Muscle of leg (tissue), 11 donors: ENCODE results near the gene LPGAT1. TPM values are rescaled to one million over a fixed set of nuclear protein-coding genes. Genes with fewer than 3 reads are reported as not detected.

ENCODE experiments used
- DNase-seq: peaks from one replicate; pipeline ENCODE4 v3.0.0; 2013
- H3K27ac ChIP-seq: one replicate; pipeline ENCODE4 v1.5.1; 2013; ENCODE audit warnings: mild to moderate bottlenecking, low read length, control low read depth
- H3K27me3 ChIP-seq: one replicate; pipeline ENCODE4 v1.6.1; 2013; ENCODE audit warnings: low read length; ENCODE audit not compliant: control insufficient read depth, insufficient read depth
- H3K36me3 ChIP-seq: one replicate; pipeline ENCODE4 v1.6.1; 2013; ENCODE audit warnings: low read length; ENCODE audit not compliant: control insufficient read depth, insufficient read depth
- H3K4me1 ChIP-seq: one replicate; pipeline ENCODE4 v1.6.1; 2013; ENCODE audit warnings: low read length; ENCODE audit not compliant: control insufficient read depth, insufficient read depth
- H3K4me3 ChIP-seq: one replicate; pipeline ENCODE4 v1.5.1; 2013; ENCODE audit warnings: low read length, control low read depth
- H3K9me3 ChIP-seq: replicated peaks from 2 replicates; pipeline ENCODE4 v1.6.1; 2013; ENCODE audit warnings: low read depth, low read length; ENCODE audit not compliant: control insufficient read depth
- WGBS: methylation state at CpG from one replicate; pipeline ENCODE4 v1.1.5; 2013; ENCODE audit warnings: missing lambda C conversion rate; ENCODE audit not compliant: insufficient coverage; 5-methylcytosine and 5-hydroxymethylcytosine counted together
- polyA plus RNA-seq, 8 donors: library from polyadenylated mRNA; unstranded; fragments of 120-200 nt; gene quantifications; one replicate each; pipeline versions ENCODE4 v1.2.1 to v1.2.3, GENCODE V29; 2013; ENCODE audit warnings: inconsistent platforms in 1 of 8, low replicate concordance in 1 of 8; ENCODE audit not compliant: insufficient read length in 8 of 8, insufficient read depth in 1 of 8
- total RNA-seq: library from RNA; stranded (reverse); fragments of 120-200 nt; gene quantifications from one replicate; pipeline ENCODE4 v1.2.4, GENCODE V29; 2013

LPGAT1 gene
- total and polyA plus RNA-seq, 9 donors: 14.0 to 23.1 (median 17.6) TPM

- no peaks in the 10 kb centered on the region for H3K4me1 ChIP-seq
- DNase-seq: no peak
- no peaks in the 10 kb centered on the region for H3K9me3 ChIP-seq
- H3K27ac ChIP-seq: no peak overlapping the region
- H3K27me3 ChIP-seq: no peaks in the 10 kb centered on the region
- no CpG with 5 or more reads among the region's 4 CpGs for WGBS
- peaks cover 3% of the 10 kb centered on the region for H3K36me3 ChIP-seq
- H3K4me3 ChIP-seq: no peak overlapping the region
Measured at GRCh38 chr1:211775170-211775569, 55.4 kb downstream of the LPGAT1 start.

GRCh38 chr1:211764701-211765100 is 65.9 kb downstream of the LPGAT1 start:
- Histone ChIP-seq H3K4me3 (no peak overlapping the region), H3K27me3 (no peaks in the 10 kb centered on the region), H3K4me1 (no peaks in the 10 kb centered on the region), H3K9me3 (no peaks in the 10 kb centered on the region), H3K36me3 (peaks cover 3% of the 10 kb centered on the region), H3K27ac (no peak overlapping the region)
- DNase-seq: no peak
- WGBS: no CpG with 5 or more reads among the region's 1 CpG

- Histone ChIP-seq H3K4me1 (no peaks in the 10 kb centered on the region), H3K27ac (no peak overlapping the region), H3K27me3 (no peaks in the 10 kb centered on the region), H3K9me3 (peaks cover 2% of the 10 kb centered on the region), H3K4me3 (no peak overlapping the region), H3K36me3 (no peaks in the 10 kb centered on the region)
- no peak for DNase-seq
- no CpG with 5 or more reads among the region's 3 CpGs for WGBS
Measured at GRCh38 chr1:211762206-211762605, 68.4 kb downstream of the LPGAT1 start.

DNA sequence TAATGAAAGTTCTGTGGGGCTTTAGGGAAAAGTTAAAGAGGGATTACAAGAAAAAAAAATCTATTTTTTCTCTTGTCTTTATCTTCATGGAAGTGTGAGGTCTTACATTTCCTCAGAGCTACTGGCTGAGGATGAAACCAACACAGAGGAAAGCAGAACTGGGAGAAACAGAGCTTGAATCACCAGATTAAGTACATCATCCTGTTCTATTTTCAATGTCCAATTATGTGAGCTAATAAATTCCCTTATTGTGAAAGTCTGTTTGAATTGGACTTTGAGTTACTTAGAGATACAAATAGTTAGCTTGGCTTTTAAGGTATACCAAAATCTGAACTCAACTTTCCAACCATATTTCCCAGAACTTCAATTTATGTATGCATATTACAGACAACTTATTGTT is 69.2 kb downstream of the LPGAT1 start:
- Histone ChIP-seq H3K27me3 (no peaks in the 10 kb centered on the region), H3K36me3 (no peaks in the 10 kb centered on the region), H3K4me3 (no peak overlapping the region), H3K9me3 (peaks cover 2% of the 10 kb centered on the region), H3K27ac (no peak overlapping the region), H3K4me1 (no peaks in the 10 kb centered on the region)
- DNase-seq: no peak

- Histone ChIP-seq H3K27me3 (no peaks in the 10 kb centered on the region), H3K27ac (no peak overlapping the region), H3K9me3 (peaks cover 2% of the 10 kb centered on the region), H3K4me3 (no peak overlapping the region), H3K4me1 (no peaks in the 10 kb centered on the region), H3K36me3 (peaks cover 5% of the 10 kb centered on the region)
- DNase-seq: no peak
- WGBS: no CpG with 5 or more reads among the region's 7 CpGs
Measured at GRCh38 chr1:211756471-211757020, 74.0 kb downstream of the LPGAT1 start.

- peaks cover 2% of the 10 kb centered on the region for H3K9me3 ChIP-seq
- no CpG with 5 or more reads among the region's 4 CpGs for WGBS
Measured at GRCh38 chr1:211753649-211754251, 76.8 kb downstream of the LPGAT1 start.

GRCh38 chr1:211752951-211753486 is 77.5 kb downstream of the LPGAT1 start:
- H3K4me3 ChIP-seq: no peak overlapping the region

More at GRCh38 chr1:211753649-211754251, 76.8 kb downstream of the LPGAT1 start:
- no peak overlapping the region for H3K27ac ChIP-seq
- peaks cover 20% of the 10 kb centered on the region for H3K36me3 ChIP-seq
- no peaks in the 10 kb centered on the region for H3K27me3 ChIP-seq
- no peak overlapping the region for H3K4me3 ChIP-seq
- DNase-seq: no peak
- no peaks in the 10 kb centered on the region for H3K4me1 ChIP-seq

GRCh38 chr1:211752317-211752716 is 78.2 kb downstream of the LPGAT1 start:
- Histone ChIP-seq H3K27me3 (no peaks in the 10 kb centered on the region), H3K9me3 (no peaks in the 10 kb centered on the region), H3K36me3 (peaks cover 23% of the 10 kb centered on the region), H3K4me3 (no peak overlapping the region), H3K27ac (no peak overlapping the region), H3K4me1 (no peaks in the 10 kb centered on the region)
- no CpG with 5 or more reads among the region's 4 CpGs for whole genome bisulfite sequencing
- DNase-seq: no peak

More at GRCh38 chr1:211752951-211753486, 77.5 kb downstream of the LPGAT1 start:
- DNase-seq: no peak
- peaks cover 23% of the 10 kb centered on the region for H3K36me3 ChIP-seq
- no CpG with 5 or more reads among the region's 2 CpGs for WGBS
- H3K27ac ChIP-seq: no peak overlapping the region
- peaks cover 2% of the 10 kb centered on the region for H3K9me3 ChIP-seq
- H3K27me3 ChIP-seq: no peaks in the 10 kb centered on the region
- no peaks in the 10 kb centered on the region for H3K4me1 ChIP-seq

DNA sequence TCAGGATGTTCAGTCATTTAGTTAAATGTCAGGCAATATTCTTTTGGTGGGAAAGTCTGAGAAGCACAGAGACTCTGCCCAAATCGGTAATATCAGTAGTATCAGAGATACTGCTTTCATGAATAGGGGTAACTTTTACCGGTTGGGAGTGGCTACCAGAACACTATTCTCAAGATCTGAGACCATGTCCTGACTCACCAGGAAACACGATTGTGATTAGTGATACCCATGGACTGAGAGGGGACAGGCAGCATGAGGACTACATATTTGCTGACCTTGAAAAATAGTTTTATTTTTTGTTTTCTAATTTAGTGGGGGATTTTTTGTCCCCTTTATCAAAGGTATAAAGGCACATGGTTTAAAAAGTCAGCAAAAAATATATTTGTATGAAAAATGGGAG is 79.1 kb downstream of the LPGAT1 start:
- Histone ChIP-seq H3K27me3 (no peaks in the 10 kb centered on the region), H3K9me3 (no peaks in the 10 kb centered on the region), H3K4me1 (no peaks in the 10 kb centered on the region), H3K36me3 (peaks cover 23% of the 10 kb centered on the region), H3K4me3 (no peak overlapping the region), H3K27ac (no peak overlapping the region)
- no CpG with 5 or more reads among the region's 3 CpGs for WGBS
- DNase-seq: no peak

DNA sequence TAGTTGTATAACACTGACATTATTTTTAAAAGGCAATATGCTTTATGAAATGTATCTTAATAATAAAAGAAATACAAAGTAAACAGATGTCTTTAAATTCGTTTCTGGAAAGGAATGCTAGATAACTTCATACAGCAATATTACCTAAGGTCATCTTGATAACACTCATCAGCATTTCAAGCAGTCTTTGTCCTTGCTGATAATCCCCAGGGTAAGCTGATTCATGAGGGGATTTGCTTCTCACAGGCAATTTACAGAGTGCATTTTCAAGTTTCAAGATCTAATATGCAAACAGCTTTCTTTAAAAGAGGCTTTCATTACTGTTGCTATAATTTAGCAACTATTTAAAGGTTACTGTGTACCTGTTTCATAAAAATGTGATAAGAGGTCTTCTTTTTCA is 80.0 kb downstream of the LPGAT1 start:
- no peak for DNase-seq
- H3K36me3 ChIP-seq: peaks cover 23% of the 10 kb centered on the region

More for the DNA sequence above, 80.0 kb downstream of the LPGAT1 start:
- no peaks in the 10 kb centered on the region for H3K9me3 ChIP-seq
- no peaks in the 10 kb centered on the region for H3K27me3 ChIP-seq
- no CpG with 5 or more reads among the region's 1 CpG for WGBS
- no peak overlapping the region for H3K4me3 ChIP-seq
- no peak overlapping the region for H3K27ac ChIP-seq
- H3K4me1 ChIP-seq: no peaks in the 10 kb centered on the region
